Fibroblast of mammary gland (primary cell): ENCODE measurements around the gene CLDN9.
A peak's percentile ranks its signal among the peaks of the same experiment; 100 is the strongest.

Source experiments
- DNase-seq: peaks from one replicate; pipeline ENCODE4 v3.0.0-alpha.2; 2010; ENCODE audit warnings: low read depth
- H3K4me3 ChIP-seq: 2 replicates; pipeline ENCODE4 v1.5.1; 2011; ENCODE audit warnings: low read depth, mild to moderate bottlenecking, low read length, moderate library complexity; ENCODE audit not compliant: control insufficient read depth
- TF ChIP-seq, protein P1 (sequence below): conservative IDR thresholded peaks from 2 replicates; pipeline ENCODE4 v1.5.1; 2011; ENCODE audit warnings: low read depth, low read length, inconsistent platforms; ENCODE audit not compliant: control insufficient read depth, insufficient read depth

CLDN9 gene

DNA sequence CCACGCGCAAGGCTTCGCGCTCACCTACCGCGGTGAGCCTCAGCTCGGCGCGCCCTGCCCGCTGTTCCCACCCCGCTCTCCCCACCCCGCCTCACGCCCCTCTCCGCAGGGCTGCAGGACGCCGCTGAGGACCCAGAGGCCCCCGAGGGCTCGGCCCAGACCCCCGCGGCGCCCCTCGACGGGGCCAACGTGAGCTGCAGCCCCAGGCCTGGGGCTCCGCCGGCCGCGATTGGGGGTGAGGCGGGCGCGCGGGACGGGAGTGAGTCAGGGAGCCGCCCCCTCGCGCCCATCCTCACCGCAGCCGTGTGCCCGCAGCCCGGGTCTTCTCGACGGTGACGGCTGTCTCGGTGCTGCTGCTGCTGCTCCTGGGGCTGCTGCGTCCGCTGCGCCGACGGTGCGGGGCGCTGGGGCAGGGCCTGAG is 45.5 kb upstream of the CLDN9 start:
- no peak overlapping the region for H3K4me3 ChIP-seq
- no peak for DNase-seq
- TF ChIP-seq, protein P1, sequence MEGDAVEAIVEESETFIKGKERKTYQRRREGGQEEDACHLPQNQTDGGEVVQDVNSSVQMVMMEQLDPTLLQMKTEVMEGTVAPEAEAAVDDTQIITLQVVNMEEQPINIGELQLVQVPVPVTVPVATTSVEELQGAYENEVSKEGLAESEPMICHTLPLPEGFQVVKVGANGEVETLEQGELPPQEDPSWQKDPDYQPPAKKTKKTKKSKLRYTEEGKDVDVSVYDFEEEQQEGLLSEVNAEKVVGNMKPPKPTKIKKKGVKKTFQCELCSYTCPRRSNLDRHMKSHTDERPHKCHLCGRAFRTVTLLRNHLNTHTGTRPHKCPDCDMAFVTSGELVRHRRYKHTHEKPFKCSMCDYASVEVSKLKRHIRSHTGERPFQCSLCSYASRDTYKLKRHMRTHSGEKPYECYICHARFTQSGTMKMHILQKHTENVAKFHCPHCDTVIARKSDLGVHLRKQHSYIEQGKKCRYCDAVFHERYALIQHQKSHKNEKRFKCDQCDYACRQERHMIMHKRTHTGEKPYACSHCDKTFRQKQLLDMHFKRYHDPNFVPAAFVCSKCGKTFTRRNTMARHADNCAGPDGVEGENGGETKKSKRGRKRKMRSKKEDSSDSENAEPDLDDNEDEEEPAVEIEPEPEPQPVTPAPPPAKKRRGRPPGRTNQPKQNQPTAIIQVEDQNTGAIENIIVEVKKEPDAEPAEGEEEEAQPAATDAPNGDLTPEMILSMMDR, result no peak

DNA sequence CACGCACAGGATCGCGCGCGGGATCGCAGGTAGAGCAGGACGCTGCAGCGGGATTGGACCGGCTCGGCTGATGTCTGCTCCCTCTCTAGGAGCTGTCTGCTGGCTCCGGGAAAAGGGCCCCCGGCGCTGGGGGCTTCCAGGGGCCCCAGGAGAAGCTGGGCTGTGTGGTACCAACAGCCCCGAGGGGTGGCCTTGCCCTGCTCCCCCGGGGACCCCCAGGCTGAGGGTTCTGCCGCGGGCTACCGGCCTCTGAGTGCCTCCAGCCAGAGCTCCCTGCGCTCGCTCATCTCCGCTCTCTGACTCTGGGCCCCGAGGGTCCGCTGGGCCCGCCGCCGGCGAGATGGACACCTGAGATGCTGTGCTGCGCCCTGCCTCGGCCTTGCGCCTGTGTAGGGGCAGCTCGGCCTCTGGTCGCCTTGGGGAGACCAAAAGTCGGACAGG is 45.0 kb upstream of the CLDN9 start:
- TF ChIP-seq, protein P1, result no peak
- no peak overlapping the region for H3K4me3 ChIP-seq
- no peak for DNase-seq

DNA sequence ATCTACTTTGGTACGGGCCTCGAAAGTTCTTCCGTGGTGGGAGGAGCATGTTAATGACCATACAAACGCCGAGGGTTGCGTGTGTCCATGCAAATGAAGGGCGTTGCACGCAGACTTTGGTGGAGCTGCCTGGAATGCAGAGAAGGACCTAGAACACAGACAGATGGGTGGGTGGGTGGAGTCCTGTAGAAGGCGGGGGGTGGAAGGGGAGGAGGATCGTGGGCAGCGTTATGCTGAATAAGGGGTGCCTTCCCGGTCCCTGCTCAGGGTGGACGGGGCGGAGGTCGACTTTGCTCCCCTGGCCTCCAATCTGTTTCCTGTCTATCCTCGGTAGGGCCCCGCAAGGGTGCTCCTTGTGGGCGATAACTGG is 44.4 kb upstream of the CLDN9 start:
- TF ChIP-seq, protein P1, result no peak
- no peak for DNase-seq
- no peak overlapping the region for H3K4me3 ChIP-seq

DNA sequence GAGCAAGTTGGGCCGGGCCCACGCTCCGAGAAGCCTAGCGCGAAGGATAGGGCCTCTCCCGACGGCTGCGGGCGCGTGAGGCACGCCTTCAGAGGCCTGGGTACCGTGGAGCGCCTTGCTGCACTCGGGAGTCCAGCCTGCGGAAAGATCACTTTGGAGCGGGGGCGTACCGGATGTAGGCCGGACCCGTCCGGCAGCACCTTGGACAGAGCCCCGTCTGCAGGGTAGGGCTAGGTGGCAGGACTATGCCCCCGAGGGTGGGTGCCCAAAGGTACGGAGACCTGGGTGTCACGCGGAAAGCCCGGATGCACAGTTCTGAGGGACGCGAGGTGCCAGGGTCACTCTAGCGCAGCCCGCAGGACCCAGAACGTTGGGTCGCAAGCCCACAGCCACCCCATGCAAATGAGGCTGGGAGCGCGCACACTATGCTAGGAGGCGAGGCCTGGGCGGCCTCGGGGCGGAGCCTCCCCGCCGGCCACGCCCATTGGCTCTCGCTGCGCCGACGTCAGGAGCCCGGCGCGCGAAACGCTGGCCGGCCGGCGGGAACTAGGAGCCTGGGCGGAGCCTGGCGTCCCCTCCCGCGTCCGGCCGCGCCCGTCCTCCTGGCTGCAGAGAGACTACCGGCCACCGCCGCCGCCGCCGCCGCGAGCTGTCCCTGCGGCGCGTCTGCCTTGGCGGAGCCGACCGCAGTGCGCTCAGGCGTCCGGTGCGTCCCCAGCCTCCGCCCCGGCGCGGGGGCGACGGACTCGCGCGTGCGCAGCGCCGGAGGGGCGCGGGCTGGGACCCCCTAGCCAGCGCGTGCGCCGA is 43.8 kb upstream of the CLDN9 start, which contains the start of gene PAQR4:
Gene PAQR4 (plus strand): TSS at position 611 of the 807 bp plus-strand sequence. CDS start 327 bp downstream, outside the sequence.
- TF ChIP-seq, protein P1, result no peak
- peak within 1 kb of the TSS; percentile 57 for H3K4me3 ChIP-seq
- DNase-seq, result peak; percentile 80

DNA sequence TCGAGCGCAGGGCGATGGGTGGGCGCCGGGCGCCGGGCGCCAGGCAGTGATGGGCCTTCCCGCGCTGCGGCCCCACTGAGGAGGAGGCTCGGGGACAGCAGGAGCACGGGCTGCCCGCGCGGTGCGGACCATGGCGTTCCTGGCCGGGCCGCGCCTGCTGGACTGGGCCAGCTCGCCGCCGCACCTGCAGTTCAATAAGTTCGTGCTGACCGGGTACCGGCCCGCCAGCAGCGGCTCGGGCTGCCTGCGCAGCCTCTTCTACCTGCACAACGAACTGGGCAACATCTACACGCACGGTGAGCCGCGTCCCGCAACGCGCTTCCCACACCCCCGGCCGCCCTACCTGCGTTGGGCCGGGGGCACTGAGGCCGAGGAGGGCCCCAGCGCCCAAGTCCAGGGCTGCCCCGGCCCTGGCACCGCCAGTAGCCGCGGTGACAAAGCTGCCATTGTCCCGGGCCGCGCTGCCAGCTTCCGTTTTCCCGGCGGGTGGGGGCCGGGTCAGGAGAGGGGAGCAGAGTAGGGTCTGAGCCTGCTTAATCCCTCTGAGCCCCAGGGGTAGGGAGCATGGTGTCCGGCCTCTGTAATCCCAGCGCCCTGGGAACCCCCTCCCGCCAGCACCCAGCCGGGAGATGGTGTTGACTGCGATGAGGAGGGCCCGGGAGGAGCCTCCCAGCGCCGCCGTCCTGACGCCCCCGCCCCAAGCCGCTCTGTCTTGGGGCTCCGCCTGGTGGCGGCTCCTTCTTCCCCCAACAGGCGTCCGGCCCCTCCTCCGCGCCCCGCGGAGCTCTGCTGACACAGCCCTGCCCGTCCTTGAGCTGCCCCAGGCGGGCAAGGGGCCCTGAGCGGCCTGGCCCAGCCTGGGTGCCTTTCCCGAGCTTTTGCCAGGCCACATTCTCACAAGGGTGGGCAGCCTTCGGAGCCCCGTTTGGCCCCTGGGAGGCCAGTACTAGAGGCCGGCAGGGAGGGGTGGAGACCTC is 42.9 kb upstream of the CLDN9 start:
- peak overlapping the region; percentile 57 for H3K4me3 ChIP-seq
- TF ChIP-seq, protein P1, result peak; percentile 33
- DNase-seq, result peak; percentile 60

DNA sequence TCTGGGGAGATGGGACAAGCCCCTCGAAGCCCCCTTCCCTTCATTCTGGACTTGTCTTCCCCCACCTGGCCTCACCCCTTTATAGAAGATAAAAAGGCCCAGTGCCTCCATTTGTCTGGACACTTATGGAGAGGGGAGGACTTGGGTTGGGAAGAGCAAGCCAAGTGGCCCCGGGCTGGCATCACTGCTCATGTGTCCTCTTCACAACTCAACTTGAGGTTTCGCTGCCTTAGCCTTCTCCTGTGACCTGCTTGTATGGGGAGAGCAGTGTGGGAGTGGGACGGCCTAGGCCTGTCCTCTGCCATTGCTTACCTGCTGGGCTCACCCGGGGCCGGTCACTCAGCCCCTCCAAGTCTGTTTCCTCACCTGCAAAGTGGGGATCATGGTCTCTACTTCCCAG is 42.2 kb upstream of the CLDN9 start:
- no peak for DNase-seq
- peak overlapping the region; percentile 57 for H3K4me3 ChIP-seq
- TF ChIP-seq, protein P1, result no peak
